ENCODE results near the gene PHLPP1.

Gene PHLPP1

DNA sequence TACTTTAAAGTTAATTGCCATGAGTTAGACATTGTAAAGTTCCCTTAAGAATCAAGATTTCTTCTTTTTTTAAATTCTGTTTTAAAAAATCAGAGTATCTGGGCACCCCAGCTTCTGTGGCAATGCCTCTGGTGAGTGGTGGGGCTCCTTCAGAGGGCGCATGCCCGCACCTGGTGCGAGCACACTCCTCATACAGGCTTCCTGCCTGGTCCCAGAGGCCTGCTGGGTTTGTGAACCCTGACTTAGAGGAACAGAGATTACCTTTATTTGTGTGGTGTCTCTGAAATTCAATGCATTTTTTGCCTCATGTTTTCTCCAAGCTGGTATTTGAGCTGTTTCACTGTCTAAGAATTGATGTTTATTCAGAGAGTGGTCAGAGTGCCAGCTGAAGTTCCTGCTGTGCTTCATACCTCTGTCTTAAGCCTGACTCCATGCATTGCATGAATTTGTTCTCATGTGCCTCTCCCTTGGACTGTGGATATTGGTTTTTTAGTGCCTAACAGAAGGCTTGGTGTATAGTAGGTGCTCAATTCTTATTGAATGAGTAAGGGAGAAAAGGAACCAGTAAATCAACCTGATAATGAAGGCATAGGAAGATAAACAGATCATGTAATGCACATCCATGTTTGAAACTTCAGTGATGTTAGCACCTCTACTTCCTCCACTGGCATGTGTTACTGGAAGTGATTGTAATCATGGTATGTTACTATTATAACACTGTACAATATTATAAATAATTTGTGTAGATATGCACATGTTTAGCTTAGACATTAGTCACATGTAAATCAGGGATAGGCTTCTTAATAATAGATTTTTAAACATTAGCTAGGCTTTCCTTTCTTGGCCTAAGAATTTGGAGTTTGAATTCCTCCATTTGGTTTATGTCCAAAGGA, 29.0 kb downstream of the PHLPP1 start:
- DNase-seq: no peak

DNA sequence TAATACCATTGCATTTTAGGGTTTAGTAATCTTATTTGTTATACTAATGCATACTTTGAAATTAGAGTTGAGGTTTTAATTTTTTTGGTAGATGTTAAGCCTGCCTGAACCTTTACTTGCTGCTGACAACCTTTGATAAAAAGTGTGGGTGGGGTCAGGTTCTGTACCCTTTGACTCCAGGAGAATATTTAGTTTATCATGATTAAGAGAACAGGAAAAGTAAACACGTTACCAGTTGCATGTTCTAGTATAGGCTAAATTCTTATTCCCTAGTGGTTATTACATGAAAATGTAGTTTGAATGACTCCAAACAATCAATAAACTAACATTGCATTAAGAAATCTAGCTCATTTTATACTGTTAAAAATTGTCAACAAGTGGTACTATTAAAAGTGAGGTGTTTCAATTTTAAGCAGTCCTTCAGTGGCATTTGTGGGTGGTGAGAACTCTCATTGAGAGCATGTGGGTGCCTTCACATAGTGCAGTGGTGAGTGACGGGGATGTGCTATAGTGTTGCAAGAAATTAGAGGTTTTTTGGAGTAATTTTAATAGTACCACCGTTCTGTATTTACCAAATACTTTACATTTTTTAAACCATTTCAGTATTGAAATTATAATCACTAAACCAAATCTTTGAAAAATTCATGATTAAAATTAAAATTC, 29.9 kb downstream of the PHLPP1 start:
- no peak for DNase-seq

DNA sequence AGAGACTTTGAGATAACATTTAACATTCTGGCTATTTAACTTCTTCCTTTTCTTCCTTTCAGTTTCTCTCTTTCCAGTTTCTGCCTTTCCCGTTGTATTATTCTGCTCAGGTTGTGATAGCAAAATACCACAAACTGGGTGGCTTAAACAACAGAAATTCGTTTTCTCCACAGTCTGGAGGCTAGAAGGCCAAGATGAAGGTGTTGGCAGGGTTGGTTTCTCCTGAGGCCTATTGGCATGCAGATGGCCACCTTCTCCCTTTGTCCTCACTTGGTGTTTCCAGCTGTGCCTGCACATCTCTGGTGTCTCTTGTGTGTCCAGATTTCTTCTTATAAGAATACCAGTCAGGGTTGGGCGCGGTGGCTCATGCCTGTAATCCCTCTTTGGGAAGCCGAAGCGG, 34.0 kb downstream of the PHLPP1 start:
- DNase-seq: peak; percentile 9

DNA sequence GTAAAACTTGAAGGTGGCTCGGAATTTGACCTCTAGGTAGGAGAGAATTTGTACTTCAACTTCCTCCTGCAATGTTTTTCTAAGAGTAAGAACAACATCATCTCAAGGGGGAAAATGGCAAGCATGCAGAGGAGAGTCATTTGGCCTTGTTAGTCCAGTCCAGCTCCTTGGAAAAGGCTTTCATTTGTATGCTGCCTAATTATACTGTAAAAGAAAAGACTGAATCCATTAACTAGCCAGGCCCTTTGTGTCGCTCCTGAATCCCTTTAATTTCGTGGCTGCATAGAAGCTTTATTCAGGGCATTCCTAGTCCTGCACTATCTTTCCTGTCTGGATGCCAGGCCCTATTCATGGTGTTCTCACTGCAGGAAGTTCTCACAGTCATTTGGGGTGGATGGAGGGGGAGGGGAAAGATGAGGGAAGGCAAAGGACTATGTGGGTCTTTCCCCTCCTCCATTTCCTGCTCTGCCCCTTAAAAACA, 36.0 kb downstream of the PHLPP1 start:
- no peak for DNase-seq

DNA sequence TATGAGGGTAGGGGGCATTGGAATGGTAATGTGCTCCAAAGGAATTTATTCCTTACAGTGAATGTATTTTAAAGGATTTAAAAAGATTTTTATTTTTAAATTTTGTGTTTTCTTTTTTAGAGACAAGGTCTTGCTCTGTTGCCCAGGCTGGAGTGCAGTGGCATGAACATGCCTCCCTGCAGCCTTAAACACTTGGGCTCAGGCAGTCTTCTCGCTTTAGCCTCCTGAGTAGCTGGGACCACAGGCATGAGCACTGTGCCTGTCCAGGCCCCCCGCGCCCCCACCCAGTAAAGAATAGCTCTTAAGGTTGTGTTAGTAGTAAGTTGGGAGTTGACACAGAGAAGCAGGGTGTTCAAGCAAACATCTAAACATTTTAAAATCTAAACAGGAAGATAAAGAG, 36.6 kb downstream of the PHLPP1 start:
- no peak for DNase-seq

DNA sequence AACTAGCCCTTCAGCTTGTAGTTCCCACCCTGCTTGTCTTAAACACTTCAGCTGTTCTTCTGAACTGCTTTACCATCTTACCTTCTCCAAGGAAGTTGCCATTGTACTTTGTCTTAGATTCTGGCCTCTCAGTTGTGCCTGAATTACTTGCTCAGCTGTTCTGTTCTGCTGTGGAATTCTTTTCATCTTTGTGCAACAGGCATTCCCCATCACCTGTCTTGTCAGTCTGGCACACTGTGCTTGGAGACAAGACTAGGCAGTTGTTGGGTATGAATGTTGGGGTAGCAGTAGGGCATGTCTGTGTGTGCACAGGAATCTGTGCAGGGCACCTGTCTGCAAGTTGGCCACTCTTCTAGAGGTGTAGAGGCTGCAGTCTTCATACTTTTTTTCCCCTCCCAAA, 38.7 kb downstream of the PHLPP1 start:
- DNase-seq: no peak

DNA sequence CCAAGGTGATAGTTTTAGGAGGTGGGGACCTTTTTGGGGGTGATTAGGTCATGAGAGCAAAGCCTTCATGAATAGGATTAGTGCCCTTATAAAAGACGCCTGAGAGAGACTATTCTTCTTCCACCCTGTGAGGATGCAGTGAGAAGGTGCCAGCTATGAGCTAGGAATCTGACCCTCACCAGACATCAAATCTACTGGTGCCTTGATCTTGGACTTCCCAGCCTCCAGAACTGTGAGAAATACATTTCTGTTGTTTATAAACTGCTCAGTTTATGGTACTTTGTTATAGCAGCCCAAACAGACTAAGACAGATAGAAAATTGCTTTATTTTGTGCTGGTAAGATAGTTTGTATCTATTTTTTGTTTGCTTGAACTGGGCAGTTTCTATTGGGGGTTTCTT, 40.1 kb downstream of the PHLPP1 start:
- no peak for DNase-seq

DNA sequence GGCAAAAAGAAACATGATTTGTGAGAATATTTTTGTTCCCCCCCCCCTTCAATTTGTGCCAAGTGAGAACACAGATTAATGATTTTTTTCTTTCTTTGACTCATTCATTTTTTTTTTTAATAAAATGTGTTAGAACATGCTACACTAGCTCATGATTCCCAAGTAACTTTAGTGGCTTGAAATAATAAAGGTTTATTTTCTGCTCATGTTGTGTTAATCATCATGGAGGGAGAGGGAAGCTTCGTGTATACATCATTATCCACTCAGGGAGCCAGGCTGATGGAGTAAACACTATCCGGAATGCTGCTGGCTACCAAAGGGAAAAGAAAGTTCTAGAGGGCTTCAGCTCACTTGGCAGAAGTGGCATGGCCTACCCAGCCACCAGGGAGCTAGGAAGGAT, 40.6 kb downstream of the PHLPP1 start:
- no peak for DNase-seq

DNA sequence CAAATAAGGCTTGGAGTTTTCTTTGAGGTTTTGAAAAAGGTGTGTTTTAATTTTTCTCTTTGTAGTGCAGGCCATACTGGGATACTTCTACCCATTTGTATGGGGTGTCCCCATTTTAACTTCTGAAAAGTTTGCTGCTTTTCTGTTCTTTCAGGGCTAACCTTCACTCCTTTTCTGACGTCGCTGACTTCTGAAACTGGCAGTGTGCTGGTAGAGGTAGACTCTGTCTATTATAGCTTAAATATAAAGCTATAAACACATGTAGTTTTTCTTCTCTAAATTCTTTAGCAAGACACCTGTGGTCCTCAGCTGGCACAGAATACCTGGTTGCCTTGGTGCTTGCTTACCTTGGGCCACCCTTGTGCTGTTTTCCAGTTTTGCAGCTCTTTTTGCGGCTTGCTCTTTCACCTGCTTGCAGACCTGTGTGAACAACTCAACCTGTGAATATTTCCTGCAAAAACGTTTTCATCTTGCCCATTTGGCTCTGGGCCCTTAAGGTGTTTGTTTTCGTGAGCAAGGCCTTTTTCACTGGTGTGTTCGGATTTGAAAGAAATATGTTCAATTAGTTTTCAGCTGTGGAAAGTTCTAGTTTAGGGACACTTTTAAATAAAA, 42.2 kb downstream of the PHLPP1 start:
- DNase-seq: no peak

DNA sequence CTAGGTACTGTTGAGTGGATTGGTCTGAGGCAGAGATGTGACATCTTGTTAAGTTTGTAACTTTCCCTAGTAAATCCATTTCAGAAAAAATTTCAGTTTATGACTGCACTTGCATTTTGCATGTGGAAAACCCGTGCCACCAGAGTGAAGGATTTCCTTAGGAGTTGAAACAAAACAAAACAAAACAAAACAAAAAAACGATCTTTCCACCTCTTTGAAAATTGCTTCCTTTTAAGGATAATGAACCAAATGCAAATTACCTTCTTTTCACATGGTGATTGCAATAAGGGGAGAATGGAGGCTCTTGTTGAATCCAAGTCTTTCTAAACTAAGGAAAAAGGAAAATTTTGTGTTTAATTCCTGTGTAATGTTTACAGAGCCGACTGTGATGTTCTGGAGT, 43.2 kb downstream of the PHLPP1 start:
- DNase-seq: no peak

DNA sequence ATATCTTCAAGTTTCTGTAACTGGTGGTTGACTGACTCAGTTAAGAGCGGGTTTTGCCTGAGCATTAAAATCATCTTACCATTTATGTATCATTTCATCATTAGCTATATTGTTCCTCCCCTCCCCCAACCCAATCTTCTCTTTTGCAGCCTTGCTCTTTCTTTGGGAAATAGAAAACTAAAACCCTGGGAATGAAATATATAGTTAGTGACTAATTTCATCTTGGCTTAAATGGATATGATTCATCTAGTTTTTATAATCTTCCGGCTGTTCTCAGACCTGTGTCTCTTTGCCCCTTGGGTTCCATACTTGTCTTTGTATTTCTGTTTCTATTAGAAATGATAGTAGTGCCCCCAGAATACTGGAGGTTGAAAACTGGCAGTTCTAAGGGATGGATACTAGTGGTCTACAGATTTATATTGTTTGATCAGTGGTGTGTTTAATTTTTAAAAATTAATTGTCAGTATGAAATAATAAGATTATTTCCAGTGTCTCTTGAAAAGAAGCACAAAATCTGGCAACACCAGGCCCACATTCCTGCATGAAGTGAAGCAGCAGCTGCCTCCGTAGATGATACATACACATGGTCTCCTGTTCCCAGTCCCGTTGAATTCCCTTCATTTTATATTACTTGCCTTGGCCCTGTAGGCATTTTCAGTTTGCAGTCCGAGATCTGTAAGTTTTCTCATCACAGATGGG, 44.5 kb downstream of the PHLPP1 start:
- no peak for DNase-seq

DNA sequence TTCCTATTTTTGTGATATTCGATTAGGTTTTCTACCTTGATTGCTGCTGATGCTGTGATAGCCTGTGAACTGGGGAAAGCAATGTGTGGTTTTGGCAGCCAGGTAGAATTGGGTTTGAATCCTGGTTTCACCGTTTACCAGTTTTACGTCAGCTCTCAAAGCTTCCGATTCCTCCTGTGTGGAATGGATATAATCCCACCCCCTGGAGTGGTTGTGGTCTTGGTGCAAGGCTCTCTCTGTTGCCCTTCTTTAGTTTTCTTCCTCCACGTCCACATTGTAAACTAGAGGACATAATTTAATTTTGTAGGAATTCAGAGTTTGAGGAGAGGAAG, 45.0 kb downstream of the PHLPP1 start:
- no peak for DNase-seq

DNA sequence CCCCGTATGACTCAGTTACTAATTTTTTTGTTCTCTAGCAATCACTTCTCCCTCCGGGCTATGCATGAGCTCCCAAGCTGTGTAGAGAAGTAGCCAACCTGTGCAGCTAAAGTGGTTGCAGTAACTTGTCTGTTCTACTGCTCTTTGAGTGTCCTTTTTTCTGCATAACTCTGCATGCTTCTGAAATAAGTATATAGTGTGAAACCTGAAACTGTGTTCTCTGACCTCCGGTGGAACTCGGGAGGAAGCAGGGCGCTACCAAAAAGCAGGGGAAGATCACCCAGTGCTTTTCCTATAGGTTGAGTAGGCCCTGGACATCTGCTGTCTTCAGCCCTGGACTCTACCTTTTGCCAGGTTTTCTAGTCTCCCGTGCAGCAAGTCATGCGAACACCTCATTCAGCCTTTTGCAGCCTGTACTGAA, 47.8 kb downstream of the PHLPP1 start:
- DNase-seq: no peak

DNA sequence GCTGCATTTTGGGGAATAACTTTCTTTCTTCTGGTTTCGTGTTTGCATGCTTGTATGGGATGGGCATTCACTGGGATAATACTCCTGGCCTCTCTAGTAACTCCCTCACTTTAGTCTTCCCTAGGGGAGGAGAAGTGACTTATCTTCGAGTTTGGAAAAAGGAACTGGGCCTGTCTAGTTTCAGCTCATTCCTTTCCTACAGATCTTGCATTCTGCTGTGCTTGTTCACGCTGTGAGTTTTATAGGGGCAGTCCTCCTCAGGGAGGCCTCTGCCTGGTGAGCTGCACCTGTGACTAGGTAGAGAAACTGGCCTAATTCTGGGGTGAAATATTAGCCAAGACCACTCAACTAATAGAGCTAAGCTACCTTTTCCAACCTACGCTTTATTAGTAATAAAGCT, 50.9 kb downstream of the PHLPP1 start:
- no peak for DNase-seq

DNA sequence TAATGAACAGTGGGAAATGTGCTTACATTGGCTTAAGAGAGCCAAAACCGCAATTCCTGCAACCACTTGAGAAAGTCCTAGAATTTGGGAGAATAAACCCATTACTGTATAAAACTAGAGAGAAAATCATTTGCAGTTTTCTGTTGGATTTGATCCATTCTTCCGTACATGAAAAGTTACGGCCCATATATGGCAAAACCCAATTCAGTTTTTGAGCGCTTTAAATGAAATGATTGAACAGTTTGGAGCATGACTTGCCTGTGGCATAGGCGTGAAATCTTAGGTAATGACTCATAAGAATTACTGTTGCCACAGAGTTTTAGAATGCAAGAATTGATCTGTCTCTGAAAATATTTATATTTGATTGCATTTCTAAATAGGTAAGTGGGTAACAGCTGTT, 52.0 kb downstream of the PHLPP1 start:
- DNase-seq: no peak

DNA sequence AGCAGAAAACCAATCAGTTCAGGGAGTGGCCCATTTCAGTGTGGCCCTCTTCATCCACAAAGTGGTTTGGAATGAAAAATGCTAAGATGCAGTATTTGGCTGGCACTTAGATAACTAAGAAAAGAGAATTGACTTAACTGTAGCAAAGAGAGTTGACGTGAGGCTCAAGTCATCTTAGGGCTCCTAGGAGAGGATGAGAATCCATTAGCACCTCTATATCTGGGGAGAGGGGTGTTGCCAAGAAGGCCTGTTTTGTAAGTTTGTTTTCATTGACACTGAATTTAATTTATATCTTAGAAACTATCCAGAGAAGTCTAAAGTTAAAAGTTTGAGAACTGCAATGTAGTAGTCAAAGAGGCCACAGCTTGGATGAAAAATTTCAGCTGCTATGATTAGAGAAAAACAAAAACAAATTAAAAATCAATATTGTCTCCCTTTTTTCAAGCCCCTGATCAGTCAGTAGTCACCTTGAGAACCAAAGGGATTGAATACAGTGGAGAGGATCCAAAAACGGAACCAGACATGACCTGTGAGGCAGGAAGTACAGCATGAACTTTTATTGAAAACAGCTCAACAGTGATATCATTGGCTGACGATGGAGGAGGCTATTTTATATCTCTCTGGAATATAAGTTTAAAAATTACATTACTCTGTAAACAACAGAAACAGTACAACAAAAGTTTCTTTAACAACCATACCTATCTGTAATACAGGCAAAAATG, 52.7 kb downstream of the PHLPP1 start:
- DNase-seq: no peak

DNA sequence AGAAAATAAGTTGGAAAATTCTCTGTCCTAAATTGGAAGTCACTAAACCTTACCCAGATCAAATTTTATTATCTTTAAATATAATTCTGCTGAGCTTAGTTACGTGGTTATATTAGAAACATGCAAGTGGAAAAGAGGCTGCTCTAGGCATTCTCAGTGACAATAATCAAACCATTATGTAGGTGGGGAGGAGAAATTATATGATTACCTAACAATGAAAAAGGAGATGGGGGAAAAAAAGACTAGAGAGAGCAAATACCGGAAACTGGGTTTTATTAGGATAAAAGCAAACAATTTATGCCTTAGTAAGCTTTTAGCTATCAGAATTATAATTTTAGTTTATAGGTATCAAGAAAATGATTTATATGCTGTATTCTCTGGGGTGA, 53.2 kb downstream of the PHLPP1 start:
- no peak for DNase-seq

DNA sequence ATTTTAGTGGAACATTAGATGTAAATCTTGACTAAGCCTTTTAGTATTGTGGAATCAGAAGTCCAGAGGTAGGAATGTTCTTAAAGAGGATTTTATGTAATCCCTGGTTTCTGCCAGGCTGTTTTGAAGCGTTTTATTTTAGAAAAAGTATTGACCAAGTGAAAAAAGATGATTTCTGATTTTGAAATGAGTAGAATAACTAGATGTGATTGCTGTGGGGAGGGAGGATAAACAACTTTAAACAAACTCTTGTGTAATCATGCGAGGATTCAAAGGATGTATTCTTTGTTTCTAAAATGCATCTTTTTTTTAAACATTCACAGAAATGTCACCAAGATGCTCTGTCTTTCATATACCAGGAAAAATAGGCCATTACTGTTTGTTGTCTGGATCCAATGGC, 53.9 kb downstream of the PHLPP1 start:
- no peak for DNase-seq

DNA sequence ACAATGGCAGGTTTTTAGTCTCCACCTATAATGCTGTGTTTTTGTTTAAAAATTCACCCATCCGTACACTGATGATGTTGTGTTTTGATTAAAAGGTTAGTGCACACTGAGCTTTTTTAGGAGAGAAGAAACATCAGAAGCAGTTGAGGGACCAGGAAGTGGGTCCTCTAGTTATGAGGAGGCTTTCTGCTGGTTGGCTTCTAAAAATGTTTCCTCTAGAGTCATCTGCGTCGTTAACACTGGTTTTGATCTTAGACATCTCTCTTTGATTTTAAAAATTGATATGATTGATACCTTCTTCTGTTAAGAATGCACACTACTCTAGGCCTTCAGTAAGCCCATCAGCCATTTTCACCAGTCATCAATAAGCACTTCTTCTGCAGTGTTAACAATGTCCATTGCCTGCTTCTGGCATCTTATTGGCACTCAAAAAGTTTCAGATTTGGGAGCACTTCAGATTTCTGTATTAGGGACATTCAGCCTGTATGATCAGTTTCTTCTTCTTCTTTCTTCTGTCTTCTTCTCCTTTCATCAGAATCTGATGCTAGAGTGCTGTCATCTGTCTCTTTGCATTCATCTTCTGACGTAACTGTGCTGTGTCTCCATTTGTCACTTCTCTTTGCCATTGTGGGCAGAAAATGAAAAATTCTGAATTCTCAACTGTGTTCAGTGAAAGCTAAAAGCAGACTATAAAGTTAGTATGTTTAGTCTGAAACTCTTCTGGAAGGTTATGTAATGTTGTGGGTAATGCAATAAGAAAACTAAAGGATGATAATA, 56.3 kb downstream of the PHLPP1 start:
- DNase-seq: peak; percentile 42

DNA sequence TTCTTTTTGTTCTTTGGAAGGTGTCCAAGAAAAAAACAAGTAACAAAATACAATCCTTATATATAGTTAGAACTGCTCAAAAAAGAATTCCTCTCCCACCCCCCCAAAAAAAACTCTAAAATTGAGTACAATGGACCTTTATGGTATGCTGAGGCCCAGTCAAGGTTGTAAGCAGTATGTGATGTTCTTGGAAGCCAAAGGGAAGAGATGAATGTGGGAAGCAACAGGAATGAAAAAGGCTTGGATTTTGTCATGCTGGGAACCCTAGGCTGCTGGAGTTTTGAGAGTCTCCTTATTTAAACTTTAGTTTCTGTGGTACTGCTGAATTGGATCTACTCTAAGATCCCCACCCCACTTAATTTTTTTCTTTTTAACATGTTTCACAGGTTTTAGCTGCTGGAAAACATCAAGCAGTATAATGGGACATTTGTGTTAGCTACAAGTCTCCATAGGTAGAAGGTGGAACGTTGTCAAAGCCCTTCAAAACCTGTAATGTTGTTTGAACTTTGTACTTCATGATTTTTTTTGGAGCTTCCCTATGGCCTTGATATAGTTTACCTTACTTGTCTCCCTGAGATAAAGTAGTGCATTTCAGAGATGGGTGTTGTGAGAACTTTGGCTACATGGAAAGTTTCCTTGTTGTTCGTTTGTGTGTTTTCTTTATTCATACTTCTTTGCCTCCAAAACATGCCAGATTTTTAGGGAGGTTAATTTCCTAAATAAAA, 57.7 kb downstream of the PHLPP1 start:
- DNase-seq: no peak

DNA sequence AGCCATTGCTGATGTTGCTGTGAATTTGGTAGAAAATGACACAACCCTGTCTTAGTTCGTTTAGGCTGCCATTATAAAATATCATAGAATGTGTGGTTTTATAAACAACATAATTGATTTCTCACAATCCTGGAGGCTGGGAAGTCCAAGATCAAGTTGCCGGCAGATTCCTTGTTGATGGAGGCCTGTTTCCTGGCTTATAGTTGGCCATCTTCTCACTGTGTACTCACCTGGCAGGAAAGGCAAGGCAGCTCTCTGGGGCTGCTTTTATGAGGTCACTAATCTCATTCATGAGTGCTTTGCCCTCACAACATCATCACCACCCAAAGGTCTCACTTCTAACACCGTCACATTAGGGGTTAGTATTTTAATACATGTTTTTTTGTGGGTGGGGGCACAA, 58.4 kb downstream of the PHLPP1 start:
- DNase-seq: no peak
